NCI-H748 treated with DMSO at 0.1 percent for 48 hours (cell line): ENCODE data around the gene FEM1A.
"Not testable (repeated sequence)": the region's sequence is repeated elsewhere in the genome, so short reads cannot be mapped to it uniquely, and the experiment has no call there.

Experiments
- DNase-seq: peaks from one replicate; lab custom pipeline; 2025; lab: John Stamatoyannopoulos, UW

The FEM1A gene, protein sequence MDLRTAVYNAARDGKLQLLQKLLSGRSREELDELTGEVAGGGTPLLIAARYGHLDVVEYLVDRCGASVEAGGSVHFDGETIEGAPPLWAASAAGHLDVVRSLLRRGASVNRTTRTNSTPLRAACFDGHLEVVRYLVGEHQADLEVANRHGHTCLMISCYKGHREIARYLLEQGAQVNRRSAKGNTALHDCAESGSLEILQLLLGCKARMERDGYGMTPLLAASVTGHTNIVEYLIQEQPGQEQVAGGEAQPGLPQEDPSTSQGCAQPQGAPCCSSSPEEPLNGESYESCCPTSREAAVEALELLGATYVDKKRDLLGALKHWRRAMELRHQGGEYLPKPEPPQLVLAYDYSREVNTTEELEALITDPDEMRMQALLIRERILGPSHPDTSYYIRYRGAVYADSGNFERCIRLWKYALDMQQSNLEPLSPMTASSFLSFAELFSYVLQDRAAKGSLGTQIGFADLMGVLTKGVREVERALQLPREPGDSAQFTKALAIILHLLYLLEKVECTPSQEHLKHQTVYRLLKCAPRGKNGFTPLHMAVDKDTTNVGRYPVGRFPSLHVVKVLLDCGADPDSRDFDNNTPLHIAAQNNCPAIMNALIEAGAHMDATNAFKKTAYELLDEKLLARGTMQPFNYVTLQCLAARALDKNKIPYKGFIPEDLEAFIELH

DNA sequence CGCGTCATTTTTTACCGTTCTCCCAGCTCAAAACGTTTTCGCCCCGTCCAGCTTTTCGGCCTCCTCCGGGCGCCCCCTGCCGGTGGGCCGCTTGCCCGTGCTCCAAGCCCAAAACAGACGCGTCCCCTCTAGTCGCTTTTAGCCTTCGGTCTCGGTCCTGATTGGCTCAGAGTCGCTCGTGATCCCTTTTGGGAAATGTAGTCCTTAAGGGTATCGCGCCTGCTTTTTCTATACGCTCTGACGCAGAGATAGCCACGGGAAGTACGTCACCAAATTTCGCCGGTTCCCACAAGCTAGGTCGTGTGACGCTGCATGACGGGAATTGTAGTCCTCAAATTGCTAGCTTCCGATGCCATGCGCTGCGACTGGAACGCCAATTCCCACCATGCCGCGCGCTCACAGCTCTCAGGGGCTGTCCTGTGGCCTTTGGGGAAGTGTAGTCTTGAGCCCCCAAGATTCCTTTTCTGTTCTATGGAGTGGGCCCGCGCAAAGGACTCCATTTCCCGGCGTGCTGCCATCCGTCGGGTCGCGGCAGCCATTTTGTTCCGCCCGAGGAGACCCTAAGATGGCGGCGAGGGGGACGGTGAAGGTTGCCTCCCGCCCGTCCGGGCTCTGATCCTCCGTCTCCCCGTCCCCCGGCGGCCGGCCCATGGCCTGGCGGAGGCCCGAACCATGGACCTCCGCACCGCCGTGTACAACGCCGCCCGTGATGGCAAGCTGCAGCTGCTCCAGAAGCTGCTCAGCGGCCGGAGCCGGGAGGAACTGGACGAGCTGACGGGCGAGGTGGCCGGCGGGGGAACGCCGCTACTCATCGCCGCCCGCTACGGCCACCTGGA, at the start of gene FEM1A:
Gene FEM1A (plus strand): TSS at position 552 of the 836 bp plus-strand sequence. CDS start 121 bp downstream, at position 673.
- DNase-seq = peak; percentile 96

DNA sequence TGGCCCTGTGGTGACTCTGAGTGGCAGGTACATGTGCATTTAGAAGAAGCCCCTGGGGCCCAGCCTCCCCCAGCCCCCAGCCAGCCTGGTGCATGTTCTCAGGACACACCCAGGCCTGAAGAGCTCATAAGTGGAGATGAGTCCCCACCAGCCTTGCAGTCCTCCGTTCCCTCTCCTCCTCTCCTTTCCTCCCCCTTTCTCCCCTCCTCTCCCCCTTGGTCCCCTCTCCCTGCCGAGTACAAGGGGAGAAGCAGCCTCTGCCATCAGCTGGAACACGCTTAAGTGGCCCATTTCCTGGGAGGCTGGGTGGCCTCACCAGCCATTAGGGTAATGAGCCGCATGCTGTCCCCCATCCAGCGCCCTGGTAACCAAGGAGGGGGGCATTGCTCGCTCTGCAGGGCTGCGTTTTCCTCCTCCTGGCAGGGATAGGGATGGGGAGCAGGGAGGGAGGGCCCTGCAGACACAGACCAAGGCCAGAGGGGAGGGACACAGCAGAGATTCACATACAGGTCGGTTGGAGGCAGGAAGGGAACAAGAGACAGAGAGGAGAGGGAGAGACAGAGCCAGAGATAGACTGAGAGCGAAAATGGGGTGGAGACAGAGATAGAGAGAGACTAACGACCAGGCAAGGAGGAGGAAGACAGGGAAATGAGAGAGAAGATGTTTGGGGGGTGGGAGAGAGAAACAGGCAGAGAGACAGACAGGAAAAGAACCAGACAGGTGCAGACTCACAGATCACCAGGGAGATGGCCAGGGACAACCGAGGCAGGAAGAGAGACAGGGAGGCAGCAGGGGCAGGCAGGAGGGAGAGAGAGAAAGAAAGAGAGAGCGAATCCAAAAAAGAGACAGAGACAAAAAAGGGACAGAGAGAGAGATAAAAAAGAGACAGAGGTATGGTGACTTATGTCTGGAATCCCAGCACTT, 48.5 kb upstream of the FEM1A start:
- no peak for DNase-seq

DNA sequence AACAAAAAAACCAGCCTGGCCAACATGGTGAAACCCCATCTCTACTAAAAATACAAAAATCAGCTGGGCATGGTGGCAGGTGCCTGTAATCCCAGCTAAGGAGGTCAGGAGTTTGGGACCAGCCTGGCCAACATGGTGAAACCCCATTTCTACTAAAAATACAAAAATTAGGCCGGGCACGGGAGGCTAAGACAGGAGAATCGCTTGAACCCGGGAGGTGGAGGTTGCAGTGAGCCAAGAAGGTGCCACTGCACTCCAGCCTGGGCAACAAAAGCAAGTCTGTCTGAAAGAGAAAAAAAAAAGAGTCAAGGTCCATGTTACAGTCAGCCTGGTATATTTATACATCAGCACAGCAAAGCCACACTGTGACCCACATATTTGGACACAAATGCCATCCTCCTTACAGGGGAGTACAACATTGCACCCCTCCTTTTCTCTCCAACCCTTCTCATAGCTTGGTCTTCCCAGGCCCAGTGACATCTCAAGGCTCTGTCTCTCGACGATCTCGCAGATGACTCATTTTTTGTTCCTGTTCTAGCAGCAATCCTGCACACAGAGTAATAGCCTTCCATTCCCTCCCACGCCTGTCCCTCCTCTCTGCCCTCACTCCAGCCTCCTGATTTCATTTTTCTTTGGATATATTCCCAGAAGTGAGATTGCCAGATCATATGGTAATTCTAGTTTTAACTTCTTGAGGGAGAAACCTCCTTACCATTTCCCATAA, 46.9 kb upstream of the FEM1A start:
- no peak for DNase-seq

DNA sequence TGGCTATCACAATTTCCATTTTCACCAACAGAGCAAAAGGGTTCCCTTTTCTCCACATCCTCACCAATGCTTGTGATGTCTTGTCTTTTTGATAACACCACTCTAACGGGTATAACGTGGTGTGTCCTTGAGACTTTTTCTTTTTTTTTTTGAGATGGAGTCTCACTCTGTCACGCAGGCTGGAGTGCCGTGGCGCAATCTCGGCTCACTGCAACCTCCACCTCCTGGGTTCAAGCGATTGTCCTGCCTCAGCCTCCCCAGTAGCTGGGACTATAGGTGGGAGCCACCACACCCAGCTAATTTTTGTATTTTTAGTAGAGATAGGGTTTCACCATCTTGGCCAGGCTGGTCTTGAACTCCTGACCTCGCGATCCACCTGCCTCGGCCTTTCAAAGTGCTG, 46.4 kb upstream of the FEM1A start:
- DNase-seq = not testable (repeated sequence)

DNA sequence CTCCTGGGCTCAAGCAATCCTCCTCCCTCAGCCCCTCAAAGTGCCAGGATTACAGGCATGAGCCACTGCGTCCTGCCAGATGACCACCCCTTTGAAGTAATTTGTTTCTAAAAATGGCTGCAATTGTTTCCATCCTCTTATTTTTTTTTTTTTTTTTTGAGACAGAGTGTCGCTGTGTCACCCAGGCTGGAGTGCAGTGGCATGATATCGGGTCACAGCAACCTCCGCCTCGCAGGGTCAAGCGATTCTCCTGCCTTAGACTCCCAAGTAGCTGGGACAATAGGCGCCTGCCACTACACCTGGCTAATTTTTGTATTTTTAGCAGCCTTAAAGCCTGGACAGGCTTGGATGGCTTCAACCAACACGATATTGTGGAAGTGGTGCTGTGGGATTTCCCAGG, 45.5 kb upstream of the FEM1A start:
- no peak for DNase-seq

DNA sequence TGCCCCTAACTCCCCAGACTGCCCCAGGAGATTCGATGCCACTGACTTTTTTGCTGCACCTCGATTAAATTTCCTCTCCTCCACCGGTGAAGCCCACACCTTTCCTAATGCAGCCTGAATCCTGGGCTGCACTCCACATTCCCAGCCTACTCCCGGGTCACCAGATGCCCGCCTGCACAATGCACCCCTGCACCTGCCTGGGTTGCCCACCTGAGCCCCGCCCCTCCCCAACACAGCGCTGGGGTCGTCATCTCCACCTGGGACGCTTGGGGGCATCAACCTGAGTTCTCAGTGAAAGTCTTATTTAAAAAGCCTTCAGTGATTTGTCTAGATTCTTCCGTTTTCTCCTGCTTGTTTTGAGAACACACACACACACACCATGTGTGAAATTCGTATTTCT, 43.3 kb upstream of the FEM1A start:
- DNase-seq = no peak

DNA sequence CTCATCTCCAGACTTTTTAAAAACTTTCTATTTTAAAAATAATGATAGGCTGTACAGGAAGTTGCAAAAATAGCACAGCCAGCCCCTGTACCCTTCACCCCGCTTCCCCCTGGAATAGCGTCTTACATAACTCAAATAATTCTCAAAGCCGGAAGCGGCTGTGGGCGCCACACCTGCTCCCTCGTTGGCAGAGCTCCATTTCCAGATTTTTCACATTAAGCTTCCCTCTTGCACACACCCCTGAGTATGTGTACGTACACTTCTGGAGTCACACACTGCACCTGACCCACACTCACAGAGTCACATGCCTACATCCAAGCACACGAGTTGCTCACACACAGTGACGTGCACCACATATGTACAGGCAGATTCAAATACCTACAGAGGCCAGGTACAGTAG, 42.9 kb upstream of the FEM1A start:
- no peak for DNase-seq

DNA sequence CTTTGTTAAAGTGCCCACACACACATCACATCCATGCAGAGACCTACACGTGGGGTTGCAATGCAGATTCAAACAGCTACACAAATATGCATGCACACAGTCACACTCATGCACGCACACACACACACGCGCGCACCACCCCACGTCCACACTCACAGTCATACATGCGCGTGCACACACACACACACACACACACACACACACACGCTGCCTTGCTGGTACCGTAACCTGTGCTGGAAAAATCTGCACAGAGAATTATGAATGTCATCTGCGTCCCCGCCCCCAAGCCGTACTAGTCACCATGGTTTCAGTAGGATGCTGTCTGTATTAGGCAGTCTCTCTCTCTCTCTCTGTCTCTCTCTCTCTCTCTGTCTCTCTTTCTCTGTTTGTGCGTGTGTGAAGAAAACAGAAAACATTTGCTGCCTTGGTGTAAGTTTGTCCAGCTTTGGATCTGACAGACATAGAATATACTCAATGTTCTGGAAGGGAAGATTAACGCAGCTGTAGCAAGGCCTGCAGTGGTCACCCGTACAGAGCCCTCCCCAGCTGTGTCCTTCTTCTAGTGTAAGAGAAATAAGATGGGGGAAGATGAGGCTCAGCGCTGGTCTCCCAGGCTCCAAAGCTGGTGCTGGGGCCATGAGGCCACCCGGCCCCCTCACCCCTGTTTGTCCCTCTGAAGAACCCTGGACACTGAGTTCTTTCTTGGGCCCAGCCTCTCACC, 41.5 kb upstream of the FEM1A start:
- no peak for DNase-seq

DNA sequence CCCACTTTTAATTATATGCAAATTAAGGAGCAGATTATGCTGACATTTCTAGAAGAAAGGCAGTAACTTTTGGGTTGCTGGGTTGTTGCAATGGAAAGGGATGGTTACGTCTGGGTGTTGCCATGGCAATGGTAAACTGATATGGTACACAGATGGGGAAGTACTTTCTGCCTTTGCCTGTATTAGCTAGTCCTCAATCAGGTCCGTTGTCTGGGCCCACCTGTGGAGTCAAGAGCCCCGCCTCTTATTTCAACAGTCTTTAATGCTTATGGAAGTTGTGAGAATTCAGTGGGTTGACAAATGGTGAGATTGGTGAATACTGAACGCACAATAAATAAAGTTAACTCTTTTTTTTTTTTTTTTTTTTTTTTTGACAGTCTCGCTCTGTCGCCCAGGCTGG, 37.3 kb upstream of the FEM1A start:
- no peak for DNase-seq

DNA sequence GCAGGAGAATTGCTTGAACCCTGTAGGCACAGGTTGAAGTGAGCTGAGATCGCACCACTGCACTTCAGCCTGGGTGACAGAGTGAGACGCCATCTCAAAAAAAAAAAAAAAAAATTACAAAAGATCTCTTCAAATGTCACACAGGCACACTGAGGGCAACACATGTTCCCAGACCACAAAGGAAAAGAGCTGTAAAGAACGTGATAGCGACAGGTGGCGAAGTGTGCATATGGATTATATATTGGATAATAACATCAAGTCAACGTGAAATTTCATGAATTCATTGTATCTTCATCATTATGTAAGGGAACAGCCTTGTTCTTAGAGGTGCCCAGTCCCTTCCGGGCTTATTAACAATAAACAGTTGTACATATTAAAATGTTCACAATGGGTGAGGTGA, 36.1 kb upstream of the FEM1A start:
- DNase-seq = no peak

DNA sequence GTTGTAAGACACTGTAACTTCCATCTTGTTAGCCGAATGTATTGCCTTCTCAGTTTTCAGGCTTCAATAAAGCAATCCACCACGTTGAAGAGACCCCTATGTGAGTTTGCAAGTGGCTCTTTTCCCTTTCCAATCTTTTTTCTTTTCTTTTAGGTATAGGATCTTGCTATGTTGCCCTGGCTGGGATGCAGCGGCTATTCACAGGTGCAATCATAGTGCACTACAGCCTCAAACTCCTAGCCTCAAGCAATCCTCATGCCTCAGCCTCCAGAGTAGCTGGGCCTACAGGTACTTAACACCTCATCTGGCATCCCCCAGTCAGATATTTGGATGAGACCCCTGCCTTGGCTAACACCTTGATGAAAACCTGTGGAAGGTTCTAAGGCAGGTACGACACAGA, 33.5 kb upstream of the FEM1A start:
- DNase-seq = no peak

DNA sequence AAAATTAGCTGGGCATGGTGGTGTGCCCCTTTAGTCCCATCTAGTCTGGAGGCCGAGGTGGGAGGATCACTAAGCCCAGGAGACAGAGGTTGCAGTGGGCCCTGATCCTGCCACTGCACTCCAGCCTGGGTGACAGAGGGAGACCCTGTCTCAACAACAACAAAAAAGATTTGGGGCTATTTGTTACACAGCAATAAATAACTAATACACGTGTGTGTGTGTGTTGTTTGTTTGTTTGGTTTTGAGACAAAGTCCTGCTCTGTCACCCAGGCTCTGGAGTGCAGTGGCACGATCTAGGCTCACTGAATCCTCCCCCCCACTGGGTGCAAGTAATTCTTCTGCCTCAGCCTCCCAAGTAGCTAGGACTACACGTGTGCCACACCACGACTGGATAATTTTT, 32.9 kb upstream of the FEM1A start:
- no peak for DNase-seq

DNA sequence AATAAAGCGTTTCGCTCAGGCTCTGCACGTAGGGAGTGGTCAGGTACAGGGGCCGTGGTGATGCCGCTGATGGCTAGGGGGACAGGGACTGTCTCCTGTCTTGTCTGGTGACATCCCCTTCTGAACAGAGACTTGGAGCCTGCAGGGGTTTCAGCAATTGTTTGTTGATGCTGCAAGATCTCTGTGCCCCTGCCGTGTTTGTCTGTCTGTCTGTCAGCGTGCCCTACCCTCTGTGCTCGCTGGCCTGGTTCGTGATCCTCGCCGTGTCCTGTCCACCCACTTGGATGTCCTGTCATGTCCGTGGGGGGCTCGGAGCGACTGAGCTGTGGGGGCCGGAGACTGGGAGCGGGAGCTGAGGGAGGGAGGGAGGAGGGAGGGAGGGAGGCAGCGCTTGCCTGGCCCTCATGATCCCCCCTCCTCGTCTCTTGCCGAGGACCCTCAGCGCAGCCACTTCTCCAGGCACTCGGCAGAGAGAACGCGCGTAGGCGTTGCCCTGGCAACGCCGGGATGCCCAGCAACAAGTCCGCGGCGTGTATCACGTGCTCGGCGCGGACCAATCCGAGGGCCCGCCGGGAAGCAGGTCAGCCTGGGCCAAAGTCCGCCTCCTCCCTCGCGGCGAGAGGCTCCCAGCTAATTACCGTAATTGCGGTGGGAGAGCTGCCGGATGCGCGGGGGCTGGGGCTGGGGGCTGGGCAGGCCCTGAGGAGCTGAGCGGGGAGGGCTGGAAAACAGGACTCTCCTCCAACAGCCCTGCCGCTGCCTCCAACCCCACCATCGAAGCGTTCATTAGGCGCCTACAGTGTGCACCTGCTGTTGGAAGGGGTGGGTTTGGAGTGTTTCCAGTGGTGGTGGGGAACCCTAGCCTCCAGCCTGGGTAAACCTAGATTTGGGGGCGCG, 31.9 kb upstream of the FEM1A start:
- DNase-seq = peak; percentile 82

DNA sequence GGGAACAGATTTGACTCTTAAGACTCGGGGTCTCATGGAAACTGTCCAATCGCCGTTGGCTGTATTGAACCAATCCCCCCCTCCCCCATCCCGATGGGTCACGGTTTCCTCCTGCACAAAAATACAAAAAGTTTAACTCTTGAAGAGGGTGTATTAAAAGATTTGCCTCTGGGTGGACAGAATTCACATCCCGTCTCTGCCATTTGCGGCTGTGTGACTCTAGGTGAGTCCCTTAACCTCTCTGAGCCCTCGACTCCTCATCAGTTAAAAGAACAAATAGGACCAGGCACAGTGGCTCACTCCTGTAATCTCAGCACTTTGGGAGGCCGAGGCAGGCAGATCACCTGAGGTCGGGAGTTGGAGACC, 31.3 kb upstream of the FEM1A start:
- DNase-seq = no peak

DNA sequence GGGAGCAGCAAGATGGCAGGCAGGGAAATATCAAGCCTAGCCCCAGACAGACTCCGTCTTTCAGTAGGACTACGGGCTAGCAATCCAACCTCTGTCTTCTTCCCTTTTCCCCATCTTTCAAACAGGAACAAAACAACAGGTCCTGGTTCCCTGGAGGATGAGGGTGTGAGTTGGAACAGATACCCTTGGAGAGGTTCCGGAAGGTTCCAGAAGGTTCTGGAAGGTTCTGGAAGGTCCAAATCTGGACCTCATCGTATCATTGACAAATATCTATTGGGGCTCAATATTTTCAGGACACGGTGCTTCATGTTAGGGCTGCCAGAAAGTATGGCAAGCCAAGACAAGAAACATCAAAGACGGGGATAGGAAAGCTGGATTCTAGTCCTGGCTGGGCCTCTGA, 28.5 kb upstream of the FEM1A start:
- no peak for DNase-seq

DNA sequence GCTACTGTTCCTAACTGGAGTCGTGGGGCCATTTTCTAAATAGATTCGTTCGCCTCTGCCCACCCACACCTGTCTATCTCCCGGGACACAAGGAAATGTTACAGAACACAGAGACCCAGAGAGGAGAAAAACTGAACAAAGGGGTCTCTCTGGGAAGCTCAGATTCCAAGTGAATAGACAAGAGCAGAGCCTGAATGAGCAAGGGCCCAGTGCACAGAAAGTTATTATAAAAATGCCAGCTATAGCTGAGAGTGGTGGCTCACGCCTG, 27.2 kb upstream of the FEM1A start:
- DNase-seq = no peak

DNA sequence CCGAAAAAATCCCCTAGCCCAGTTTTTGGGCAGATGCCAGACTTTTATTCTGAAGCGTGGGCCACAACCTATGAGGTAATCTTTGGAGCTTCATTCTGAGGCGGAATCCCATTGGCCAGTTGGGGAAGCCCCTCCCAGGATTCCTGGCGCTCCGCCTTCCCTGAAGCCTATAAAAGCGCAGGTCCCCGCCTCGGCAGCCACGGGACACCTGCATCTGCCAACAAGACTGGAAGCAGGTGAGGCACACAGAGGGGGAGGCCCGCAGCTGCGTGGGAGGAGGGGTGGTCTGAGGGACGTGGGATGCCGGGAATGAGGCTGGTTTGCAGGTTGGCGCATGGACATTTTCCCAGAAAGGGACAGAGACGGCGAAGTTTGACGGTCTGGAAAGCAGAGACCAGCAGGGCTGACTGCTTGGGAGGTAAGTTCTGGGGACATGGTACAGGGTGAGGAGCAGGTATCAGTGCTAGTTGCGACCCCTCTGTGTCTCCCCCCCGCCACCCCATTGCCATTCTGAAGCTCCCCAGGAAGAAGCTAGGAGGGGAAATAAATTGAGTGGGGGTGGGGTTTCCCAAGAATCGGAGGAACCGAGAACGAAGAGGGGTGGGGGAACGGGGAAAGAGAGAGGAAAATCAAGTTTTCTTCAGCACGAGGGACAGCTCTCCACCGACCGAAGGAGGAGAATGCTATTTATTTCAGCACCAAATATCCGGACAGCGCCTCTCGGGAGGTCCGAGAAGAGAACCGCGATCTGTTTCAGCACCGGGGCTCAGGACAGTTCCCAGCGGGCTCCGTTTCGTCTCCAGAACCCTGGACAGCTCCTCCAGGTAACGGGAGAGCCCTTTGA, 22.4 kb upstream of the FEM1A start:
- peak; percentile 68 for DNase-seq

DNA sequence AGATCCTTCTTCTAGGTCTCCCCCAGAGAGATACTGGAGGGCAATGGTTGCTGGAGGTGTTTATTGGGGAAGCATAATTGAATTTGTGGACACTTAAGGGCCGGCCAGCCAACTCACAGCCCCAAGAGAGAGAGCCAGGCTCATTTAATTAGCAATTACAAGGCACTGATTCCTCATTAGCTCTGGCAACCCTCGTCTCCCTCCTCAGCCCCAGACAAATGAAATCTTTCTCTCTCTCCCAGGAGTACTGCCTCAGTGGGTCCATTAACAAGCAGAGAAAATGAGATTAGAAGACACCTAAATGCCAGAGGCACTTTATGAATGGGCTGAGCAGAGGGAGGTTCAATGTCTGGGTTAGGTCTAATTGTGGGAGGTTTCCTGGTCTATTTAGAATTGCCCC, 19.0 kb upstream of the FEM1A start:
- DNase-seq = no peak
